ENCODE measurements around the gene PROM2.

GRCh38 chr2:95265182-95265581, 9.1 kb upstream of the PROM2 start:
- TF ChIP-seq CTCF (IDR thresholded peaks at IDR 0.05; ENCODE audit: extremely low read depth in 1 of 2, insufficient read depth in 1 of 2, low read depth in 1 of 2, low read length in 2 of 2) (no peak), EZH2 (IDR thresholded peaks at IDR 0.05; ENCODE audit: borderline replicate concordance, low read depth, low read length, severe bottlenecking) (no peak), POLR2AphosphoS5 (IDR thresholded peaks at IDR 0.05; ENCODE audit: insufficient read depth, low read depth, low read length) (no peak), MYC (IDR thresholded peaks at IDR 0.05; ENCODE audit: low read depth, low read length) (no peak), POLR2A (IDR thresholded peaks at IDR 0.05; ENCODE audit: low read depth, low read length) (no peak), MAX (IDR thresholded peaks at IDR 0.05; ENCODE audit: insufficient read depth, insufficient read length) (no peak)
